SJSA1 (cell line): ENCODE data around the gene ACSL5. TPM values are rescaled to one million over a fixed set of nuclear protein-coding genes. Genes with fewer than 3 reads are reported as not detected.
"Not testable (repeated sequence)": the region's sequence is repeated elsewhere in the genome, so short reads cannot be mapped to it uniquely, and the experiment has no call there.

ENCODE experiments used
- DNase-seq, 2 experiments: peaks; one replicate each; pipeline ENCODE4 v3.0.0-alpha.2; 2015 to 2020; ENCODE audit warnings: low spot score in 2 of 2, low read depth in 1 of 2
- H3K27ac ChIP-seq: fragments of 250-450 bp; sonication (Bioruptor Pico); 2 replicates; pipeline ENCODE4 v1.5.1; 2020; ENCODE audit warnings: mild to moderate bottlenecking, moderate library complexity
- H3K27me3 ChIP-seq: fragments of 250-450 bp; sonication (Bioruptor Pico); replicated peaks from 2 replicates; pipeline ENCODE4 v1.5.1; 2020; ENCODE audit warnings: mild to moderate bottlenecking, moderate library complexity
- H3K36me3 ChIP-seq: fragments of 250-450 bp; sonication (Bioruptor Pico); 2 replicates; pipeline ENCODE4 v1.5.1; 2020; ENCODE audit warnings: mild to moderate bottlenecking
- H3K4me1 ChIP-seq: fragments of 250-450 bp; sonication (Bioruptor Pico); replicated peaks from 2 replicates; pipeline ENCODE4 v1.6.1; 2021; ENCODE audit warnings: mild to moderate bottlenecking
- H3K4me3 ChIP-seq: fragments of 250-450 bp; sonication (Bioruptor Pico); 2 replicates; pipeline ENCODE4 v1.5.1; 2020; ENCODE audit warnings: mild to moderate bottlenecking
- H3K9me3 ChIP-seq: fragments of 250-450 bp; sonication (Bioruptor Pico); replicated peaks from 2 replicates; pipeline ENCODE4 v1.5.1; 2020; ENCODE audit warnings: mild to moderate bottlenecking
- total RNA-seq: library from RNA; depleted of rRNA; stranded (reverse); fragments of >200 nt; shearing (Covaris generic); gene quantifications from 2 replicates; pipeline ENCODE4 v1.2.3, GENCODE V29; 2014

The ACSL5 gene
- total RNA-seq, 1 experiment from 2014 or later: 3.2 TPM

- Histone ChIP-seq H3K27ac (no peak overlapping the region), H3K9me3 (no peaks in the 10 kb centered on the region), H3K4me3 (no peak overlapping the region), H3K4me1 (peaks cover 14% of the 10 kb centered on the region), H3K36me3 (no peaks in the 10 kb centered on the region), H3K27me3 (no peaks in the 10 kb centered on the region)
- no peak for DNase-seq
Measured at GRCh38 chr10:112374724-112375541, 1.0 kb downstream of the ACSL5 start.

DNA sequence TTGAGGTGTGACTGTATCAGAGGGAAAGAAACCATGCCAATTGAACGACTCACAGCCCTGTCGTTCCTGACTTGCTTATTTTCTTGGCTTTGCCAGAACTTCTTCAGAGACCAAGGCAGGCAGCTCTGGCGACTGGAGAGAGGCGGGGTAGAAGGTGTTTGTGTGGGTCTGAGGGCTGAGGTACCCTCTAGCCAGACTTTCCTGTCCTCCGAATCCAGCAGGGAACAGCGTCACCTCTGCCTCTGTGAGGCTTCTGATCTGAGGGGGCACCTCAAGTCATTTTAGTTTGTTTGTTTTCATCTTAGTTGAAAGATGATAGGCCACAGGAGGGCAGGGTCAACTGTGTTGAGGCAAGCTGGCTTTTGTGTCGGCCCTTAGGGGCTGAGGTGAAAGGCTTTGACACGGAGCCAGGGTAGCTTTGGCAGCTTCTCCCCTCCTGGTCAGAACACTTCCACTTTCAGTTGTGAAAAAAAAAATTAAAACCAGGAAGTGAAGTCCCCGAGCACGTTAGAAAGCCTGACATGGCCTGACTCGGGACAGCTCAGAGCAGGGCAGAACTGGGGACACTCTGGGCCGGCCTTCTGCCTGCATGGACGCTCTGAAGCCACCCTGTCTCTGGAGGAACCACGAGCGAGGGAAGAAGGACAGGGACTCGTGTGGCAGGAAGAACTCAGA, 1.9 kb downstream of the ACSL5 start:
- peak overlapping the region; percentile 23 for H3K4me3 ChIP-seq
- peaks cover 14% of the 10 kb centered on the region for H3K4me1 ChIP-seq
- peak overlapping the region; percentile 29; the same call in 1 of the 2 replicates for H3K27ac ChIP-seq
- no peaks in the 10 kb centered on the region for H3K9me3 ChIP-seq
- DNase-seq: peak in 1 of 2 experiments; percentile 37
- H3K36me3 ChIP-seq: no peaks in the 10 kb centered on the region
- no peaks in the 10 kb centered on the region for H3K27me3 ChIP-seq

- H3K9me3 ChIP-seq: no peaks in the 10 kb centered on the region
- H3K4me3 ChIP-seq: peak overlapping the region; percentile 23
- DNase-seq: no peak
- H3K36me3 ChIP-seq: no peaks in the 10 kb centered on the region
- H3K27me3 ChIP-seq: no peaks in the 10 kb centered on the region
- peaks cover 14% of the 10 kb centered on the region for H3K4me1 ChIP-seq
- H3K27ac ChIP-seq: peak overlapping the region; percentile 29; the same call in 1 of the 2 replicates
Measured at GRCh38 chr10:112376396-112376790, 2.5 kb downstream of the ACSL5 start.

- not testable (repeated sequence) for H3K27me3 ChIP-seq, DNase-seq, H3K36me3 ChIP-seq, H3K4me3 ChIP-seq, H3K9me3 ChIP-seq, H3K27ac ChIP-seq
- H3K4me1 ChIP-seq: peaks cover 14% of the 10 kb centered on the region
Measured at GRCh38 chr10:112377116-112377515, 3.2 kb downstream of the ACSL5 start.

GRCh38 chr10:112379635-112380296, 5.8 kb downstream of the ACSL5 start:
- H3K27me3 ChIP-seq: 0 out of 2 replicates have a peak, but pooled peaks cover under 1% of the 10 kb centered on the region
- H3K4me1 ChIP-seq: peaks cover 16% of the 10 kb centered on the region
- no peak overlapping the region for H3K4me3 ChIP-seq
- no peaks in the 10 kb centered on the region for H3K36me3 ChIP-seq
- no peak overlapping the region for H3K27ac ChIP-seq
- DNase-seq: peak in 1 of 2 experiments; percentile 31
- no peaks in the 10 kb centered on the region for H3K9me3 ChIP-seq

DNA sequence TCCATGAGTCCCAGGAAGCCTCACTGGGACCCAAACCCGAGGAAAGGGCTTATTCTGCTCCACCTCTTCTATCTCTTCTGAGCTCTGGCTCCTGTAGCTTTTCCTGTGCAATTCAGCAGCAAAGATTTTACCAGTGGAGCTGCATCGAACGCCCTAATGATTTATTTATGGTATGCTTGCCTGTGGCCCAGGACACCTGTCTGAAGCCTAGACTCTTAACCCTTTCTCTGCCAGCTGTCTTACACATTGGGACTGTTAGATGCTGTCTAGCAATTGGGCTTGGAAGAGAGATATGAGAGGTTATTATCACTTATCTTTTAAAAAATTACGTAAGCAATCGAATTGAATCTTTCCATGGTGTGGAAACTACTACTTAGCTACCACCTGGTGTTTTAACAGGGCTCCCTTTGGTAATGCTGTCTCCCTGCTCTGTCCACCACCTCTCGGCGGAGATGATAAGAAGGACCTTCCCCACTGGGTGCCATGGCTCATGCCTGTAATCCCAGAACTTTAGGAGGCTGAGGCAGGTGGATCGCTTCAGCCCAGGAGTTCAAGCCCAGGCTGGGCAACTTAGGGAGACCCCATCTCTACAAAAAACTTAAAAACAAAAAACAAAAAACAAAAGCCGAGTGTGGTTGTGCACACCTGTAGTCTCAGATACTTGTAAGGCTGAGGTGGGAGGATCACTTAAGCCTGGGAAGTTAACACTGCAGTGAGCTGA, 8.8 kb downstream of the ACSL5 start:
- H3K36me3 ChIP-seq: no peaks in the 10 kb centered on the region
- 0 out of 2 replicates have a peak, but pooled peaks cover 3% of the 10 kb centered on the region for H3K4me1 ChIP-seq
- no peaks in the 10 kb centered on the region for H3K9me3 ChIP-seq
- DNase-seq: peak in 1 of 2 experiments; percentile 12
- 0 out of 2 replicates have a peak, but pooled peaks cover 2% of the 10 kb centered on the region for H3K27me3 ChIP-seq
- H3K4me3 ChIP-seq: no peak overlapping the region
- no peak overlapping the region for H3K27ac ChIP-seq

DNA sequence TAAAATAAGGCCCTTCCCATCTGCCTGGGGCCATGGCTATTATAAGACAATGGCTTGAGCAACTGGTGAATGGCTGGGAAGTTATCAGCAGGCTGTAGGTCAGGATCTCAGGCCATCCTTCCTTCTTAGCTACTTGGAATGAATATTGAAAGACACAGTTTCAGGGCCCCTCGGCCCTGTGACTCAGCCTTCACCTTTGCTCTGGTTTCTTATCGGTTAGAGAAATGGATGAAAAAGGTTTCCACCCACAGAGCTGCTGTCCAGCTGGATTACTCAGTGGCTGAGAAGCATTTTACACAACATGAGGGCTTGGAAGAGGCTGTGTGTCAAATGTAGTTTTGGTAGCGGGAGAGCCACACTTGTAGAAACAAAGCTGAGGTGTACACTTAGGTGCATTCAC, 9.4 kb downstream of the ACSL5 start:
- Histone ChIP-seq H3K4me1 (0 out of 2 replicates have a peak, but pooled peaks cover 3% of the 10 kb centered on the region), H3K4me3 (no peak overlapping the region), H3K36me3 (no peaks in the 10 kb centered on the region), H3K9me3 (no peaks in the 10 kb centered on the region), H3K27me3 (0 out of 2 replicates have a peak, but pooled peaks cover 2% of the 10 kb centered on the region), H3K27ac (no peak overlapping the region)
- no peak for DNase-seq

- Histone ChIP-seq H3K4me1 (peaks cover 5% of the 10 kb centered on the region; the same call in 1 of the 2 replicates), H3K27ac (no peak overlapping the region), H3K27me3 (0 out of 2 replicates have a peak, but pooled peaks cover 2% of the 10 kb centered on the region), H3K9me3 (no peaks in the 10 kb centered on the region), H3K36me3 (no peaks in the 10 kb centered on the region), H3K4me3 (no peak overlapping the region)
- DNase-seq: no peak
Measured at GRCh38 chr10:112384141-112384540, 10.2 kb downstream of the ACSL5 start.

- H3K36me3 ChIP-seq: no peaks in the 10 kb centered on the region
- no peak overlapping the region for H3K4me3 ChIP-seq
- peaks cover 11% of the 10 kb centered on the region; the same call in 1 of the 2 replicates for H3K4me1 ChIP-seq
- 0 out of 2 replicates have a peak, but pooled peaks cover 2% of the 10 kb centered on the region for H3K27me3 ChIP-seq
- no peaks in the 10 kb centered on the region for H3K9me3 ChIP-seq
- H3K27ac ChIP-seq: no peak overlapping the region
- DNase-seq: no peak
Measured at GRCh38 chr10:112385201-112385600, 11.3 kb downstream of the ACSL5 start.

DNA sequence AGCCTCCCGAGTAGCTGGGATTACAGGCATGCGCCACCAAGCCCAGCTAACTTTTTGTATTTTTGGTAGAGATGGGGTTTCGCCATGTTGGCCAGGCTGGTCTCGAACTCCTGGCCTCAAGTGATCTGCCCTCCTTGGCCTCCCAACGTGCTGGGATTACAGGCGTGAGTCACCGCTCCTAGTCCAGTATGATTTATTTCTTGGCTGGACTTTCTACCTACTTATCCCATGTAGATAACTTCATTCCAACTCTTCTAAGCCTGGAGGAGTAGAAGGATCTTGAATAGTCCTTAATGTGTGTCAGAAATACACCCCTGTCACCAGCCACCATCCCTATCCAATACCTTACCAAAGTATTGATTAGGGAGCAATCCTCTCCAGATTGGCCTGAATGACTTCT, 14.1 kb downstream of the ACSL5 start:
- peaks cover 11% of the 10 kb centered on the region; the same call in 1 of the 2 replicates for H3K4me1 ChIP-seq
- H3K36me3 ChIP-seq, H3K9me3 ChIP-seq, H3K27ac ChIP-seq, H3K27me3 ChIP-seq, H3K4me3 ChIP-seq: not testable (repeated sequence)
- DNase-seq: peak in 1 of 2 experiments; percentile 2

DNA sequence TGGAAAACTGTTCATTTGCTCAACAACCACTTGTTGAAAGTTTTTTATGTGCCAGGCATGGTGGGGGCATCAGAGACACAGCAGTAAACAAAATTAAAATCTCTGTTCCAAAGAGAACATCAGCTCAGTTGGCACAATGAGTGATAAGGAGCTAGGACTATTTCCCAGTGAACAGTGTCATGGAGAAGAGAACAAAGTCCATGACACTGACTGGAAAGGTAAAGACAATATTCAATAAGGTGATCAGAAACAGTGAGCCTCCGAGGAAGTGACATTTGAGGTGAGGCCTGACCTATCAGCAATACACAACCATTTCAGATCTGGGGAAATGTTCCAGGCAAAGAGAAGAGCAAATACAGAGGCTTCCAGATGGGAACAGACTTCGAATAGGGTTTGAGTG, 14.6 kb downstream of the ACSL5 start:
- Histone ChIP-seq H3K4me3 (no peak overlapping the region), H3K9me3 (no peaks in the 10 kb centered on the region), H3K27ac (no peak overlapping the region), H3K36me3 (no peaks in the 10 kb centered on the region), H3K4me1 (peaks cover 8% of the 10 kb centered on the region; the same call in 1 of the 2 replicates), H3K27me3 (0 out of 2 replicates have a peak, but pooled peaks cover 2% of the 10 kb centered on the region)
- no peak for DNase-seq

GRCh38 chr10:112389271-112389822, 15.4 kb downstream of the ACSL5 start:
- no peak overlapping the region for H3K4me3 ChIP-seq
- peak overlapping the region; percentile 52 for H3K27ac ChIP-seq
- peak; percentile 60 to 61 for DNase-seq
- H3K36me3 ChIP-seq: no peaks in the 10 kb centered on the region
- H3K9me3 ChIP-seq: no peaks in the 10 kb centered on the region
- peaks cover 8% of the 10 kb centered on the region; the same call in 1 of the 2 replicates for H3K4me1 ChIP-seq
- H3K27me3 ChIP-seq: 0 out of 2 replicates have a peak, but pooled peaks cover 2% of the 10 kb centered on the region
